ENCODE data around the gene MYCBP2. TPM values are rescaled to one million over a fixed set of nuclear protein-coding genes. Genes with fewer than 3 reads are reported as not detected.

The MYCBP2 gene
- polyA plus RNA-seq, 2 of the 4 experiments (the other 2 are of a cell fraction): 15.8 to 37.8 TPM

- peak overlapping the region; percentile 42; the same call in 2 of the 3 replicates for H3K4me2 ChIP-seq
- ATAC-seq (no peak), DNase-seq (ENCODE audit: low read depth in 1 of 2, low spot score in 1 of 2) (no peak), FAIRE-seq (no peak)
- H3K27ac ChIP-seq: no peak overlapping the region
- CTCF ChIA-PET: interaction anchor here (2.2 kb wide), 1 partner anchor 172 kb away, joined by 5 read pairs; no protein-coding TSS in a partner anchor
- POLR2A ChIA-PET: no interaction called here
- no peaks in the 10 kb centered on the region for H3K9me3 ChIP-seq
- peaks cover 39% of the 10 kb centered on the region for H3K4me1 ChIP-seq
- TF ChIP-seq NPAS2 (CRISPR knock-in tag; IDR thresholded peaks at IDR 0.05; ENCODE audit: borderline replicate concordance): no peak
- TF ChIP-seq MYC (IDR thresholded peaks at IDR 0.05; ENCODE audit: borderline replicate concordance, low read length): no peak
- TF ChIP-seq ZC3H11A (IDR thresholded peaks at IDR 0.05): no peak
- TF ChIP-seq MAX (IDR thresholded peaks at IDR 0.05): no peak
- TF ChIP-seq ZFP36 (IDR thresholded peaks at IDR 0.05; ENCODE audit: borderline replicate concordance, partially characterized antibody): no peak
- no peak for TF ChIP-seq RARB (CRISPR knock-in tag; IDR thresholded peaks at IDR 0.05)
- TF ChIP-seq HDAC2 (IDR thresholded peaks at IDR 0.05): no peak
- TF ChIP-seq ESRRA (IDR thresholded peaks at IDR 0.05; ENCODE audit: borderline replicate concordance, low read length): no peak
- TF ChIP-seq ZNF302 (CRISPR knock-in tag; IDR thresholded peaks at IDR 0.05): no peak
- no peak for TF ChIP-seq RNF2 (IDR thresholded peaks at IDR 0.05; ENCODE audit: borderline replicate concordance, low read depth)
- no peak for TF ChIP-seq ATOH8 (CRISPR knock-in tag; IDR thresholded peaks at IDR 0.05; ENCODE audit: low read depth)
- no peak for TF ChIP-seq SREBF2 (IDR thresholded peaks at IDR 0.05)
- no peak for TF ChIP-seq KDM1A (IDR thresholded peaks at IDR 0.05; ENCODE audit: low read depth)
- TF ChIP-seq JUN (IDR thresholded peaks at IDR 0.05): no peak
- TF ChIP-seq, protein P1, sequence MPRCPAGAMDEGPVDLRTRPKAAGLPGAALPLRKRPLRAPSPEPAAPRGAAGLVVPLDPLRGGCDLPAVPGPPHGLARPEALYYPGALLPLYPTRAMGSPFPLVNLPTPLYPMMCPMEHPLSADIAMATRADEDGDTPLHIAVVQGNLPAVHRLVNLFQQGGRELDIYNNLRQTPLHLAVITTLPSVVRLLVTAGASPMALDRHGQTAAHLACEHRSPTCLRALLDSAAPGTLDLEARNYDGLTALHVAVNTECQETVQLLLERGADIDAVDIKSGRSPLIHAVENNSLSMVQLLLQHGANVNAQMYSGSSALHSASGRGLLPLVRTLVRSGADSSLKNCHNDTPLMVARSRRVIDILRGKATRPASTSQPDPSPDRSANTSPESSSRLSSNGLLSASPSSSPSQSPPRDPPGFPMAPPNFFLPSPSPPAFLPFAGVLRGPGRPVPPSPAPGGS (IDR thresholded peaks at IDR 0.05): no peak
- no peak overlapping the region for H3K4me3 ChIP-seq
These were observed 20.4 kb downstream of the MYCBP2 start for GRCh38 chr13:77306458-77306857.

GRCh38 chr13:77305266-77305665 lies 21.6 kb downstream of the MYCBP2 start:
- Histone ChIP-seq H3K4me2 (peak overlapping the region; percentile 21; the same call in 1 of the 3 replicates), H3K9me3 (no peaks in the 10 kb centered on the region), H3K27ac (no peak overlapping the region), H3K4me1 (peaks cover 41% of the 10 kb centered on the region), H3K4me3 (no peak overlapping the region)
- ATAC-seq (no peak), FAIRE-seq (no peak), DNase-seq (ENCODE audit: low read depth in 1 of 2, low spot score in 1 of 2) (no peak)
- TF ChIP-seq FOSL2 (IDR thresholded peaks at IDR 0.05) (no peak), FOSL2 (CRISPR knock-in tag; IDR thresholded peaks at IDR 0.05) (no peak), GATA3 (IDR thresholded peaks at IDR 0.05; ENCODE audit: borderline replicate concordance) (no peak), NR3C1 (IDR thresholded peaks at IDR 0.05) (no peak), CEBPB (IDR thresholded peaks at IDR 0.05) (no peak), HMGXB4 (CRISPR knock-in tag; IDR thresholded peaks at IDR 0.05; ENCODE audit: borderline replicate concordance) (no peak), POLR2A (IDR thresholded peaks at IDR 0.05; ENCODE audit: low read length) (no peak), FOSB (CRISPR knock-in tag; IDR thresholded peaks at IDR 0.05) (no peak)
- TF ChIP-seq, protein P2, sequence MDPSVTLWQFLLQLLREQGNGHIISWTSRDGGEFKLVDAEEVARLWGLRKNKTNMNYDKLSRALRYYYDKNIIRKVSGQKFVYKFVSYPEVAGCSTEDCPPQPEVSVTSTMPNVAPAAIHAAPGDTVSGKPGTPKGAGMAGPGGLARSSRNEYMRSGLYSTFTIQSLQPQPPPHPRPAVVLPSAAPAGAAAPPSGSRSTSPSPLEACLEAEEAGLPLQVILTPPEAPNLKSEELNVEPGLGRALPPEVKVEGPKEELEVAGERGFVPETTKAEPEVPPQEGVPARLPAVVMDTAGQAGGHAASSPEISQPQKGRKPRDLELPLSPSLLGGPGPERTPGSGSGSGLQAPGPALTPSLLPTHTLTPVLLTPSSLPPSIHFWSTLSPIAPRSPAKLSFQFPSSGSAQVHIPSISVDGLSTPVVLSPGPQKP (IDR thresholded peaks at IDR 0.05; ENCODE audit: low read depth, low read length): no peak
- CTCF ChIA-PET: no interaction called here
- POLR2A ChIA-PET: no interaction called here
